HEK293 (cell line): ENCODE measurements around the gene VSIR.

ENCODE experiments used
- CTCF ChIA-PET: fragments of 350-600 bp; formaldehyde crosslinking; extraction: SDS; loops from one replicate; lab custom pipeline; 2021; ENCODE audit warnings: antibody characterized with exemption; lab: Yijun Ruan, JAX
- POLR2A ChIA-PET: fragments of 300-600 bp; formaldehyde crosslinking; extraction: SDS; loops from one replicate; lab custom pipeline; 2020; ENCODE audit warnings: antibody characterized with exemption, inconsistent platforms; lab: Yijun Ruan, JAX
- H3K27ac ChIP-seq: fragments of 200-500 bp; sonication (Bioruptor generic); 2 replicates; pipeline ENCODE4 v1.5.1; 2014; ENCODE audit warnings: low read depth, low read length, control low read depth, inconsistent platforms; ENCODE audit errors: extremely low read depth
- H3K36me3 ChIP-seq, 2 experiments: fragments of 200-500 bp in 1 of 2; sonication (Bioruptor generic) in 1 of 2; 1 replicate in 1 of 2; 2 replicates in 1 of 2; pipeline ENCODE4 v1.5.1; 2014 to 2017; ENCODE audit warnings: inconsistent platforms in 2 of 2, low read length in 2 of 2; ENCODE audit not compliant: control insufficient read depth in 2 of 2, insufficient read depth in 1 of 2
- H3K4me1 ChIP-seq: fragments of 200-500 bp; sonication (Bioruptor generic); 2 replicates; pipeline ENCODE4 v1.5.1; 2014; ENCODE audit warnings: mild to moderate bottlenecking, low read length, inconsistent platforms; ENCODE audit not compliant: control insufficient read depth, insufficient read depth
- H3K4me3 ChIP-seq: 2 replicates; pipeline ENCODE4 v1.5.1; 2011; ENCODE audit warnings: low read depth, mild to moderate bottlenecking, control low read depth, low read length, moderate library complexity
- H3K9me3 ChIP-seq: fragments of 200-500 bp; sonication (Bioruptor generic); 2 replicates; pipeline ENCODE4 v1.5.1; 2014; ENCODE audit warnings: low read depth, low read length, inconsistent platforms; ENCODE audit not compliant: control insufficient read depth, insufficient read depth
- FEZF1 ChIP-seq: fragments of 450-650 bp; formaldehyde crosslinking; IDR thresholded peaks from 2 replicates; pipeline ENCODE4 v1.5.1; 2016; ENCODE audit warnings: missing biosample characterization, missing genetic modification characterization
- HOXD13 ChIP-seq: sonication (generic); formaldehyde crosslinking; IDR thresholded peaks from 2 replicates; pipeline ENCODE4 v1.8.0; 2022; ENCODE audit warnings: missing genetic modification reagents, borderline replicate concordance
- KLF9 ChIP-seq: fragments of 450-650 bp; formaldehyde crosslinking; IDR thresholded peaks from 2 replicates; pipeline ENCODE4 v1.5.1; 2016; ENCODE audit warnings: missing biosample characterization, missing genetic modification characterization, low read depth
- PRDM2 ChIP-seq: fragments of 450-650 bp; formaldehyde crosslinking; IDR thresholded peaks from 2 replicates; pipeline ENCODE4 v1.5.1; 2016; ENCODE audit warnings: missing biosample characterization, missing genetic modification characterization, borderline replicate concordance
- PRDM6 ChIP-seq: fragments of 450-650 bp; formaldehyde crosslinking; IDR thresholded peaks from 2 replicates; pipeline ENCODE4 v1.5.1; 2017; ENCODE audit warnings: missing biosample characterization, missing genetic modification characterization
- SETDB1 ChIP-seq: IDR thresholded peaks from one replicate; pipeline ENCODE4 v1.6.1; 2017; ENCODE audit warnings: mild to moderate bottlenecking, low read length, moderate library complexity, mixed read lengths; ENCODE audit not compliant: insufficient read length
- ZIC2 ChIP-seq: fragments of 450-650 bp; formaldehyde crosslinking; IDR thresholded peaks from 2 replicates; pipeline ENCODE4 v1.5.1; 2016; ENCODE audit warnings: missing biosample characterization, missing genetic modification characterization
- ZNF148 ChIP-seq: fragments of 450-650 bp; formaldehyde crosslinking; IDR thresholded peaks from 2 replicates; pipeline ENCODE4 v1.5.0; 2017; ENCODE audit warnings: missing biosample characterization, missing genetic modification characterization, borderline replicate concordance
- ZNF214 ChIP-seq: fragments of 450-650 bp; formaldehyde crosslinking; IDR thresholded peaks from 2 replicates; pipeline ENCODE4 v1.5.1; 2017; ENCODE audit warnings: missing biosample characterization, mild to moderate bottlenecking, missing genetic modification characterization, borderline replicate concordance
- ZNF341 ChIP-seq: fragments of 450-650 bp; formaldehyde crosslinking; IDR thresholded peaks from 2 replicates; pipeline ENCODE4; 2016; ENCODE audit warnings: low read depth, missing biosample characterization, missing genetic modification characterization
- ZNF48 ChIP-seq: fragments of 450-650 bp; formaldehyde crosslinking; IDR thresholded peaks from 2 replicates; pipeline ENCODE4 v1.5.1; 2016; ENCODE audit warnings: missing biosample characterization, missing genetic modification characterization
- ZNF785 ChIP-seq: fragments of 450-650 bp; formaldehyde crosslinking; IDR thresholded peaks from 2 replicates; pipeline ENCODE4 v1.5.1; 2016; ENCODE audit warnings: missing biosample characterization, missing genetic modification characterization

Gene VSIR

GRCh38 chr10:71804077-71804476 is 30.8 kb upstream of the VSIR start:
- Histone ChIP-seq H3K4me3 (no peak overlapping the region), H3K36me3 (no peaks in the 10 kb centered on the region), H3K4me1 (no peaks in the 10 kb centered on the region), H3K9me3 (no peaks in the 10 kb centered on the region), H3K27ac (no peak overlapping the region)
- ChIA-PET POLR2A (interaction anchor here (0.7 kb wide), 1 partner anchor 12 kb away, joined by 5 read pairs; no protein-coding TSS in a partner anchor), CTCF (interaction anchor here (0.7 to 1.6 kb wide), 2 partner anchors 92 to 1192 kb away, joined by 3 to 5 read pairs; no protein-coding TSS in a partner anchor)
- TF ChIP-seq SETDB1 (no peak), ZNF341 (0 out of 2 replicates have a peak, but pooled peaks have one; percentile 33)

- no peaks in the 10 kb centered on the region for H3K4me1 ChIP-seq
- no peak overlapping the region for H3K27ac ChIP-seq
- no peaks in the 10 kb centered on the region for H3K9me3 ChIP-seq
- CTCF ChIA-PET, result interaction anchor here (1.6 kb wide), 1 partner anchor 94 kb away, joined by 5 read pairs; no protein-coding TSS in a partner anchor
- H3K36me3 ChIP-seq, result no peaks in the 10 kb centered on the region
- POLR2A ChIA-PET, result no interaction called here
- no peak for TF ChIP-seq ZNF785 (tag by site-specific recombination)
- TF ChIP-seq KLF9 (tag by site-specific recombination), result no peak
- no peak for TF ChIP-seq ZNF148
- no peak for TF ChIP-seq PRDM2
- TF ChIP-seq PRDM6, result no peak
- TF ChIP-seq FEZF1 (tag by site-specific recombination), result no peak
- TF ChIP-seq ZIC2 (tag by site-specific recombination), result no peak
- TF ChIP-seq ZNF48 (tag by site-specific recombination), result no peak
- no peak for TF ChIP-seq ZNF214
- TF ChIP-seq HOXD13, result no peak
- no peak overlapping the region for H3K4me3 ChIP-seq
These were observed 29.6 kb upstream of the VSIR start for GRCh38 chr10:71802715-71803488.
